ENCODE data around the gene RTKN. TPM values are rescaled to one million over a fixed set of nuclear protein-coding genes. Genes with fewer than 3 reads are reported as not detected.

The RTKN gene
- total RNA-seq, 3 donors from 2014 or later: 9.3 to 49.9 (median 36.7) TPM

DNA sequence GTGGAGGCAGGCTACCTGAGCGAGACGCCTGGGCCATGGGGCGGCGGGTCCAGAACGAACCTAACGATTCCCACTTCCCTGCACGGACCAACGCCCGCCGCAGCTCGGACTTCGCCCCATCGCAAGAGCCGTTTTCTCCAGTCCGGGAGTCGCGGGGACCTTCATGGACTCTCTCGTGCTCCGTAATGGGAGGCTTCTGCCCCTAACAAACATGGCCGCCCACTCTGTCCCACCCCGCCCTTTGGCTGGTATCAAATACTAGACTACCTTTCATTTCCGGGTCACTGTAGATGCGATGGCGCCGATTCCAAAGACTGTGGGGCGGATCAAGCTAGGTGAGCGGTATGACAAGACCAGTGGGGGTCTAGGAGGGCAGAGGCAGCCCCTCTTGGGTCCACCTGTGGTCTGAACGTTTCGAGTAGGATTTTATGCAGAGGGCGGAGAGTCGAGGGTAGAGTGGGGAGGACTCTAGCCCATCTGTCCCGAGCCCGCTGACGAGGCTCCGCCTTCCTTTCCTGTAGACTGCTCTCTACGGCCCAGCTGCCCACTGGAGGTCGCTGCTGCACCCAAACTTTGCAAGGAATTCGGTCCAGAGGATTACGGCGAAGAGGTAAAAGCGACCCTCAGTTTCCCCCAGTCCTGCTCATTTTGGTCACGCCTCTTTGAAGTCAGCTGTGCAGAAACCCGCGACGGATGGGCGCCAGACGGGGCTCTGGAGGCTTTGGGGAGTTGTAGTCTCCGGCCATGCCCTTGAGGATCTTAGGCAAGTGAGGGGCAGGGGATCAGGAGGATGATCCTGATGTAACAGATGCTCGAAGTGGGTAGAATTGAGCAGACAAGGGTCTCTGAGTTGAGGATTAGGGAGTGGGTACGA, 41.3 kb upstream of the RTKN start, which contains the start of the genes CCDC142 and TTC31:
TSS of gene CCDC142 (minus strand) at position 198 of the 874 bp plus-strand sequence. CDS start at position 37, 161 bp downstream.
TSS of gene TTC31 (plus strand) at position 281 of the 874 bp plus-strand sequence. CDS start at position 296, 15 bp downstream.
- TF ChIP-seq POLR2AphosphoS5 (IDR thresholded peaks at IDR 0.05) (peak; percentile 86 to 88 (median 88)), POLR2A (IDR thresholded peaks at IDR 0.05) (no peak)
- TF ChIP-seq, protein P1, sequence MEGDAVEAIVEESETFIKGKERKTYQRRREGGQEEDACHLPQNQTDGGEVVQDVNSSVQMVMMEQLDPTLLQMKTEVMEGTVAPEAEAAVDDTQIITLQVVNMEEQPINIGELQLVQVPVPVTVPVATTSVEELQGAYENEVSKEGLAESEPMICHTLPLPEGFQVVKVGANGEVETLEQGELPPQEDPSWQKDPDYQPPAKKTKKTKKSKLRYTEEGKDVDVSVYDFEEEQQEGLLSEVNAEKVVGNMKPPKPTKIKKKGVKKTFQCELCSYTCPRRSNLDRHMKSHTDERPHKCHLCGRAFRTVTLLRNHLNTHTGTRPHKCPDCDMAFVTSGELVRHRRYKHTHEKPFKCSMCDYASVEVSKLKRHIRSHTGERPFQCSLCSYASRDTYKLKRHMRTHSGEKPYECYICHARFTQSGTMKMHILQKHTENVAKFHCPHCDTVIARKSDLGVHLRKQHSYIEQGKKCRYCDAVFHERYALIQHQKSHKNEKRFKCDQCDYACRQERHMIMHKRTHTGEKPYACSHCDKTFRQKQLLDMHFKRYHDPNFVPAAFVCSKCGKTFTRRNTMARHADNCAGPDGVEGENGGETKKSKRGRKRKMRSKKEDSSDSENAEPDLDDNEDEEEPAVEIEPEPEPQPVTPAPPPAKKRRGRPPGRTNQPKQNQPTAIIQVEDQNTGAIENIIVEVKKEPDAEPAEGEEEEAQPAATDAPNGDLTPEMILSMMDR (IDR thresholded peaks at IDR 0.05): peak; percentile 81 to 91 (median 84)
- Histone ChIP-seq H3K27ac (peak within 1 kb of the TSS; percentile 90 to 94), H3K36me3 (no peaks in the 10 kb centered on the region), H3K9me3 (no peaks in the 10 kb centered on the region), H3K4me3 (peak within 1 kb of the TSS; percentile 71 to 99 (median 89)), H3K27me3 (no peaks in the 10 kb centered on the region), H3K4me1 (peaks cover 8 to 14% of the 10 kb centered on the region in 2 donors)
- intact Hi-C loops (cut with DNase I; ENCODE audit: low total_unique reads): loop anchor here (5.0 kb wide), 1 partner anchor 99 kb away; no protein-coding TSS in a partner anchor
- DNase-seq (ENCODE audit: low spot score in 2 of 2): peak; percentile 96 to 98

DNA sequence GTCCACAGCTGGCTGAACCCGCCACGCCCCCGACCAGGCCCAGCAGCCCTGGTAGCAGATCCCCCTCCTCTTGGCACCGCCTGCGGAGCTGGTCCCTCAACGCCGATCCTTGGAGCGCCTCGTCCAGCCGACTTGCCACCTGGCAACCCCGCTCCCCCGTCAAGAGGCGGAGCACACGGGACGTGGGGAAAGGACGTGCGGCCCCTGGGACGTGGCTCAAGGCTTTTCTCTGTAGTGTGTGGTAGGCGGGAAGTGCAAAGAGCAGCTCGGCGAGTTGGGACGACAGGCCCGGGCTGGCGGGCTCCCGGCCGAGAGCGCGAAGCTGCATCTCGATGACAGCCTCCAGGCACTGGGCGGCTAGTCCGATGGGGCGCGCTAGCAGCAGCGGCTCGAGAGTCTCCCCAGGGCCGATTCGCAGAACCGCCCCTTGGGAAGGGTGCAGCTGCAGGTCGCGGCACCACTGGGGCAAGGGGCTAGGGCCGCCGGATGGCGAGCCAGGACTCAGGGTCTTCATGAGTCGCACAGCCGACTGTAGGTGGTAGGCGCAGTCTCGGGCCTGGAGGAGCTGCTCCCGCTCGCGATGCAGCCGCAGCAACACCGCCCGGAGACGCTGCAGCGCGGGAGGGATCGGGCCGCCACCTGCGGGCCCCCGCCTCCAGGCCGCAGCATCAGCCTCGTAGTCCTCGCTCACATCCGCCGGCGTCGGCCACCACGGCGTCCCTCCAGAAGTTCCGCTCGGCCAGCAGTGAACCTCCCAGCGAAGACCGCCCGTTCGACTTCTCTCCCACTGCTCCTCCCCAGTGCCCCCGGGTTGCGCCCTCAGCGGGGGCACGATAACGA, 40.4 kb upstream of the RTKN start:
- TF ChIP-seq POLR2AphosphoS5 (IDR thresholded peaks at IDR 0.05) (no peak), POLR2A (IDR thresholded peaks at IDR 0.05) (no peak)
- TF ChIP-seq, protein P1 (IDR thresholded peaks at IDR 0.05): no peak

DNA sequence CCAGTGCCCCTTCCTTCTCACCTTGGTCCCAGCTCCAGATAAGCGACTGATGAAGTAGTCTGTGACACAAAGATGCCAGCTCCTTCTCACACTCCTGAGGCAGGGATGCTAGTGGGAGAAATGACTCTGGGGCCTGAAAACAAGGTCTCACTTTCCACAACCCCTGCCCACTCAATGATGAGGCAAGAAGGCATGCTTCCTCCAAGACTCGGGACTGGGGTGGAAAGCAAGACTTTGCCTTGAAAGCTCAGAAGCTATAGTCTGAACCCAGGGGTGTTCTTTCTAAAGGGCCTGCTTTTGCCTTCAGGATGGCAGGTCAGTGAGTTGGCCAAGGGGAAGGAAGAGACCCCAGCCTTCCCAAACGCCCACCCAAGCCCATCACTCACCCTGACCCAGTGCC, 39.7 kb upstream of the RTKN start:
- Histone ChIP-seq H3K9me3 (no peaks in the 10 kb centered on the region), H3K4me3 (peak overlapping the region; percentile 71 to 99 (median 89)), H3K27me3 (no peaks in the 10 kb centered on the region), H3K4me1 (peaks cover 8 to 14% of the 10 kb centered on the region in 2 donors), H3K27ac (no peak overlapping the region), H3K36me3 (no peaks in the 10 kb centered on the region)
- DNase-seq (ENCODE audit: low spot score in 2 of 2): no peak
- intact Hi-C loops (cut with DNase I; ENCODE audit: low total_unique reads): loop anchor here (5.0 kb wide), 1 partner anchor 101 kb away; no protein-coding TSS in a partner anchor
- TF ChIP-seq, protein P1 (IDR thresholded peaks at IDR 0.05): no peak
- no peak for TF ChIP-seq POLR2A (IDR thresholded peaks at IDR 0.05)
- no peak for TF ChIP-seq POLR2AphosphoS5 (IDR thresholded peaks at IDR 0.05)

More for the DNA sequence above, 40.4 kb upstream of the RTKN start:
- Histone ChIP-seq H3K9me3 (no peaks in the 10 kb centered on the region), H3K4me1 (peaks cover 8 to 14% of the 10 kb centered on the region in 2 donors), H3K27ac (peak overlapping the region; percentile 90 to 94), H3K4me3 (peak overlapping the region; percentile 71 to 99 (median 89)), H3K36me3 (no peaks in the 10 kb centered on the region), H3K27me3 (no peaks in the 10 kb centered on the region)
- no peak for DNase-seq (ENCODE audit: low spot score in 2 of 2)
- intact Hi-C loops (cut with DNase I; ENCODE audit: low total_unique reads): loop anchor here (5.0 kb wide), 1 partner anchor 100 kb away; no protein-coding TSS in a partner anchor

DNA sequence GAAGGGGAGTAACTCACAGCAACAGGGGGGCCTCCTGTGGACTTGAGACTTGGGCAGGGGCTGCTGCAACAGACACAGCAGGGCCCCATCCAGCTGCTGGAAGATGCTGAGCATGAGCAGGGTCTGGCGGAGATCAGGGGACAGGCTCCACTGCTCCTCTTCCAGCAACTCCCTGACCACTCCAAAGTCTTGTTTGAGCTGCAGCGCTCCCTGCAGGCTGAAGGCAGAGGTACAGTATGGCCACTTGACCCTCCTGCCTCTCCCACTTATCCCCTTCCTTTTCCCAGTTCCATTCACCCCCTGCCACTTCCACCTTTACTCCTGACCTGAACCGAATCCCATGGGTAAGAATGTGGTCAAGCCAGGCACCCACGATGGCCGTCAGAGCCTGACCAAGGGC, 33.2 kb upstream of the RTKN start:
- no peak overlapping the region for H3K4me3 ChIP-seq
- no peaks in the 10 kb centered on the region for H3K27me3 ChIP-seq
- no peak for TF ChIP-seq POLR2AphosphoS5 (IDR thresholded peaks at IDR 0.05)
- TF ChIP-seq POLR2A (IDR thresholded peaks at IDR 0.05): no peak
- TF ChIP-seq, protein P1 (IDR thresholded peaks at IDR 0.05): no peak
- no peak for DNase-seq (ENCODE audit: low spot score in 2 of 2)
- no peaks in the 10 kb centered on the region for H3K9me3 ChIP-seq
- intact Hi-C loops (cut with DNase I; ENCODE audit: low total_unique reads): no loop called here
- no peaks in the 10 kb centered on the region for H3K36me3 ChIP-seq
- no peak overlapping the region for H3K27ac ChIP-seq
- H3K4me1 ChIP-seq: peaks cover 4 to 5% of the 10 kb centered on the region in 2 donors
